Kidney (tissue), 14 donors: ENCODE results near the gene INKA2. TPM values are rescaled to one million over a fixed set of nuclear protein-coding genes. Genes with fewer than 3 reads are reported as not detected.

Experiments
- DNase-seq, 5 donors: peaks; one replicate each; pipeline ENCODE4 v3.0.0-alpha.2; 2013 to 2020
- FAIRE-seq: peaks from 2 replicates; lab custom pipeline; 2012; peaks lifted over from hg19 to GRCh38; lab: Jason Lieb, UNC
- H3K27ac ChIP-seq, 2 donors: one replicate each; pipeline ENCODE4 v1.7.0; 2013; ENCODE audit warnings: low read depth in 2 of 2, low read length in 2 of 2, inconsistent platforms in 1 of 2
- H3K27me3 ChIP-seq: one replicate; pipeline ENCODE4 v1.7.1; 2013; ENCODE audit warnings: low read length, inconsistent platforms; ENCODE audit not compliant: control insufficient read depth, insufficient read depth
- H3K36me3 ChIP-seq, 3 donors: one replicate each; pipeline versions ENCODE4 v1.7.0 to v1.7.1; 2013; ENCODE audit warnings: low read length in 3 of 3, control low read depth in 1 of 3, inconsistent platforms in 1 of 3; ENCODE audit not compliant: insufficient read depth in 3 of 3, control insufficient read depth in 2 of 3
- H3K4me1 ChIP-seq, 3 donors: one replicate each; pipeline versions ENCODE4 v1.7.0 to v1.7.1; 2013; ENCODE audit warnings: low read length in 3 of 3, inconsistent platforms in 1 of 3, low read depth in 1 of 3; ENCODE audit not compliant: control insufficient read depth in 2 of 3, insufficient read depth in 2 of 3
- H3K4me3 ChIP-seq, 3 donors: one replicate each; pipeline versions ENCODE4 v1.7.0 to v1.8.1; 2013; ENCODE audit warnings: low read length in 3 of 3, control low read depth in 1 of 3, inconsistent platforms in 1 of 3
- H3K9ac ChIP-seq, 3 donors: one replicate each; pipeline versions ENCODE4 v1.7.0 to v1.7.1; 2013; ENCODE audit warnings: low read length in 3 of 3, control low read depth in 1 of 3, inconsistent platforms in 1 of 3
- H3K9me3 ChIP-seq, 3 donors: one replicate each; pipeline versions ENCODE4 v1.7.0 to v1.7.1; 2013; ENCODE audit warnings: low read length in 3 of 3, control low read depth in 1 of 3, inconsistent platforms in 1 of 3; ENCODE audit not compliant: control insufficient read depth in 2 of 3, insufficient read depth in 1 of 3
- intact Hi-C: fragments of 100-400 bp; cut with DNase I; formaldehyde crosslinking; loops from one replicate; pipeline ENCODE4 v1.11.1; 2022
- polyA plus RNA-seq: library from polyadenylated mRNA; stranded (reverse); fragments of 350-450 nt; fragmentation: Illumina TruSeq; extraction: RNeasy Lipid Tissue Mini Kit (QIAGEN cat#74804); gene quantifications from one replicate; pipeline ENCODE4 v1.2.3, GENCODE V29; 2014; ENCODE audit warnings: low read depth, low replicate concordance; ENCODE audit not compliant: insufficient read depth
- total RNA-seq: library from RNA; stranded (reverse); fragmentation: NEBNext Ultra II Directional; extraction: Animal tissue kit (Norgen Biotek cat#: 25700); gene quantifications from one replicate; pipeline ENCODE4 v1.2.1, GENCODE V29; 2021
- TF ChIP-seq, protein P1 (sequence below): IDR thresholded peaks from 3 replicates; pipeline ENCODE4 v1.5.1; 2012; ENCODE audit warnings: mild to moderate bottlenecking, moderate library complexity, borderline replicate concordance; ENCODE audit not compliant: insufficient read depth; ENCODE audit errors: extremely low read depth
- donor health status: control.
- donor health status: control.
- donor health status: control.
- donor health status: control.
- donor health status: control.
- donor health status: DM: yes; HTN: yes; CAD: no.
- donor health status: Normal renal cell carcinoma (clear cell type).

The INKA2 gene
- total and polyA plus RNA-seq, 2 donors from 2014 or later, result 3.5 to 5.6 TPM

GRCh38 chr1:111696330-111696729, 42.9 kb downstream of the INKA2 start:
- Histone ChIP-seq H3K9me3 (no peaks in the 10 kb centered on the region), H3K9ac (no peak overlapping the region), H3K36me3 (peaks cover 5 to 26% (median 14%) of the 10 kb centered on the region in 3 donors), H3K27ac (no peak overlapping the region), H3K4me1 (no peaks in the 10 kb centered on the region), H3K4me3 (no peak overlapping the region), H3K27me3 (no peaks in the 10 kb centered on the region)
- FAIRE-seq (no peak), DNase-seq (no peak)
- TF ChIP-seq, protein P1, sequence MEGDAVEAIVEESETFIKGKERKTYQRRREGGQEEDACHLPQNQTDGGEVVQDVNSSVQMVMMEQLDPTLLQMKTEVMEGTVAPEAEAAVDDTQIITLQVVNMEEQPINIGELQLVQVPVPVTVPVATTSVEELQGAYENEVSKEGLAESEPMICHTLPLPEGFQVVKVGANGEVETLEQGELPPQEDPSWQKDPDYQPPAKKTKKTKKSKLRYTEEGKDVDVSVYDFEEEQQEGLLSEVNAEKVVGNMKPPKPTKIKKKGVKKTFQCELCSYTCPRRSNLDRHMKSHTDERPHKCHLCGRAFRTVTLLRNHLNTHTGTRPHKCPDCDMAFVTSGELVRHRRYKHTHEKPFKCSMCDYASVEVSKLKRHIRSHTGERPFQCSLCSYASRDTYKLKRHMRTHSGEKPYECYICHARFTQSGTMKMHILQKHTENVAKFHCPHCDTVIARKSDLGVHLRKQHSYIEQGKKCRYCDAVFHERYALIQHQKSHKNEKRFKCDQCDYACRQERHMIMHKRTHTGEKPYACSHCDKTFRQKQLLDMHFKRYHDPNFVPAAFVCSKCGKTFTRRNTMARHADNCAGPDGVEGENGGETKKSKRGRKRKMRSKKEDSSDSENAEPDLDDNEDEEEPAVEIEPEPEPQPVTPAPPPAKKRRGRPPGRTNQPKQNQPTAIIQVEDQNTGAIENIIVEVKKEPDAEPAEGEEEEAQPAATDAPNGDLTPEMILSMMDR, result no peak
- intact Hi-C loops, result no loop called here

DNA sequence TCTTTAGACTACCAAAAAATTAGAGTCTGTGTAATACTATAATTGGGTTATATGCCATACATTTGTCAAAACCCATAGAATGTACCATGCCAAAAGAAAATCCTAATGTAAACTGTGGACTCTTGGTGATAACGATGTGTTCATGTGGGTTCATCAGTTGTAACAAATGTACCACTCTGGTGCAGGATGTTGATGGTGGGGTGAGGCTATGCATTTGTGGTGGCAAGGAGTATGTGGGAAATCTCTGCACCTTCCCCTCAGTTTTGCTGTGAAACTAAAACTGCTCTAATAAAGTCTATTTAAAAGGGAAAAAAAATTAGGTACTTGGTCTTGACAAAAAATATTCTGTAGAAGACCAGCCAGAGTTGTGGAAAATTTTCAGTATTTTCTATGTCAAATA, 43.4 kb downstream of the INKA2 start:
- no peak overlapping the region for H3K27ac ChIP-seq
- no peak for FAIRE-seq
- TF ChIP-seq, protein P1, result no peak
- H3K36me3 ChIP-seq, result peaks cover 2 to 26% (median 10%) of the 10 kb centered on the region in 3 donors
- no peaks in the 10 kb centered on the region for H3K9me3 ChIP-seq
- DNase-seq, result no peak
- no peaks in the 10 kb centered on the region for H3K27me3 ChIP-seq
- no peak overlapping the region for H3K4me3 ChIP-seq
- peaks cover 0 to 1% (median 0%) of the 10 kb centered on the region in 3 donors for H3K4me1 ChIP-seq
- no peak overlapping the region for H3K9ac ChIP-seq
- intact Hi-C loops, result no loop called here

DNA sequence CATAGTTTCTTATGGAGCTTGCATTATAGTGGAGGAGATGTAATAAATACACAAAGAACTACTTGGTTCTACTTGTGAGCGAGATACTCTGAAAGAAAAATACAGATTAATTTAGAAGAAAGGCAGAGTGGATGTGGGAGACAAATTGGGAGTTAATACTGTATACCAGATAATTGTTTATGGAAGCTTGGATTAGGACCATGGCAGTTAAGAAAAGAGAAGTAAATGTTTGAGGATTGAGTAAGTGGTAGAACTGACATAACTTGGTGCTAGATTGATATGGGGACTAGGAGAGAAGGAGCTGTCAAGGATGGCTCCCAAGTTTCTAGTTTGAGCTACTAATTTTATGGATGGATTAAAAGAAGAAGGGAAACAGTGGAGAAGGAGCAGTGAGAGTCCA, 47.3 kb downstream of the INKA2 start:
- intact Hi-C loops, result no loop called here
- Histone ChIP-seq H3K9me3 (no peaks in the 10 kb centered on the region), H3K36me3 (peaks cover 0 to 3% (median 0%) of the 10 kb centered on the region in 3 donors), H3K4me3 (no peak overlapping the region), H3K27me3 (no peaks in the 10 kb centered on the region), H3K4me1 (peaks cover 0 to 11% (median 0%) of the 10 kb centered on the region in 3 donors), H3K27ac (no peak overlapping the region), H3K9ac (no peak overlapping the region)
- TF ChIP-seq, protein P1, result no peak
- FAIRE-seq (no peak), DNase-seq (no peak)

DNA sequence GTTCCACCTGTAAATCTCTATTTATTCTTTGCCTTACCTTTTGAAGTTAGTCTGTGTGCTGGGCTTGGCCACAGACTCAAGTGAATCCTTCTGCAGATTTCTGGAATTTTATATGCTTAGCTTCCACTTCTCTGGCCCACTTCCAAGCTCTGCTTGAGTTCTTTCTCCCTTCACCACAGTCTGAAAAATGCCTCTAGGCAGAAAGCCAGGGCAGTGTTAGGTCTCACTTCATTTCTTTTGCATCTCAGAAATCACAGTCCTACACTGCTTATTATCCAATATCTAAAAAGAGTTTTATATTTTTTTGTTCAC, 48.9 kb downstream of the INKA2 start:
- no peaks in the 10 kb centered on the region for H3K9me3 ChIP-seq
- peak overlapping the region in 1 of 2 donors; percentile 29 for H3K27ac ChIP-seq
- H3K4me1 ChIP-seq, result peaks cover 0 to 11% (median 0%) of the 10 kb centered on the region in 3 donors
- intact Hi-C loops, result no loop called here
- peak in 3 of 5 donors; percentile 45 to 91 (median 72) for DNase-seq
- H3K36me3 ChIP-seq, result peaks cover 0 to 3% (median 0%) of the 10 kb centered on the region in 3 donors
- H3K27me3 ChIP-seq, result no peaks in the 10 kb centered on the region
- TF ChIP-seq, protein P1, result no peak
- peak overlapping the region in 1 of 3 donors; percentile 18 for H3K4me3 ChIP-seq
- no peak overlapping the region for H3K9ac ChIP-seq
- peak; percentile 84 for FAIRE-seq
